Chondrocyte (in vitro differentiated cells): ENCODE measurements around the gene SLC26A8. TPM values are rescaled to one million over a fixed set of nuclear protein-coding genes. Genes with fewer than 3 reads are reported as not detected.
"Not testable (repeated sequence)": the region's sequence is repeated elsewhere in the genome, so short reads cannot be mapped to it uniquely, and the experiment has no call there.

Experiments
- DNase-seq: peaks from one replicate; pipeline ENCODE4 v3.0.0; 2021; ENCODE audit warnings: mixed read lengths, low spot score
- H3K27ac Mint-ChIP-seq: one replicate; pipeline ENCODE4 v1.8.0; 2021; ENCODE audit warnings: mild to moderate bottlenecking, moderate library complexity, mixed read lengths; ENCODE audit not compliant: unreplicated experiment
- H3K27me3 Mint-ChIP-seq: 2 replicates; pipeline ENCODE4 v1.8.0; 2021; ENCODE audit warnings: low read depth, mixed read lengths
- H3K36me3 Mint-ChIP-seq: 2 replicates; pipeline ENCODE4 v1.8.0; 2021; ENCODE audit warnings: low read depth, mixed read lengths
- H3K4me1 Mint-ChIP-seq: 2 replicates; pipeline ENCODE4 v1.8.0; 2021; ENCODE audit warnings: low read depth, mild to moderate bottlenecking, mixed read lengths
- H3K4me3 Mint-ChIP-seq: one replicate; pipeline ENCODE4 v1.8.0; 2021; ENCODE audit warnings: mild to moderate bottlenecking, moderate library complexity, mixed read lengths; ENCODE audit not compliant: unreplicated experiment
- H3K9me3 Mint-ChIP-seq: 2 replicates; pipeline ENCODE4 v1.8.0; 2021; ENCODE audit warnings: low read depth, mixed read lengths
- CTCF ChIP-seq: fragments of 200-600 bp; sonication (generic); IDR thresholded peaks from 2 replicates; pipeline ENCODE4 v1.5.0; 2021; ENCODE audit warnings: antibody characterized with exemption, mild to moderate bottlenecking, moderate library complexity
- total RNA-seq: library from RNA; stranded (reverse); gene quantifications from 3 replicates; pipeline ENCODE4 v1.2.1, GENCODE V29; 2021

Gene SLC26A8
- total RNA-seq, 1 donor from 2014 or later, result 0.15 TPM

GRCh38 chr6:36034441-36034840 lies 10.0 kb upstream of the SLC26A8 start:
- Mint-ChIP-seq H3K9me3 (no peaks in the 10 kb centered on the region), H3K27me3 (no peaks in the 10 kb centered on the region), H3K4me1 (peaks cover 71% of the 10 kb centered on the region), H3K36me3 (no peaks in the 10 kb centered on the region), H3K4me3 (no peak overlapping the region), H3K27ac (no peak overlapping the region)
- TF ChIP-seq CTCF, result no peak
- no peak for DNase-seq

GRCh38 chr6:36033935-36034334 lies 9.5 kb upstream of the SLC26A8 start:
- Mint-ChIP-seq H3K4me1 (peaks cover 71% of the 10 kb centered on the region), H3K4me3 (no peak overlapping the region), H3K27me3 (no peaks in the 10 kb centered on the region), H3K9me3 (no peaks in the 10 kb centered on the region), H3K27ac (peak overlapping the region; percentile 22), H3K36me3 (no peaks in the 10 kb centered on the region)
- no peak for TF ChIP-seq CTCF
- no peak for DNase-seq

GRCh38 chr6:36033144-36033543 lies 8.7 kb upstream of the SLC26A8 start:
- DNase-seq, H3K4me3 Mint-ChIP-seq, H3K36me3 Mint-ChIP-seq, H3K9me3 Mint-ChIP-seq, H3K27me3 Mint-ChIP-seq: not testable (repeated sequence)
- peak overlapping the region; percentile 32 for H3K27ac Mint-ChIP-seq
- H3K4me1 Mint-ChIP-seq, result peaks cover 64% of the 10 kb centered on the region

- Mint-ChIP-seq H3K27me3 (no peaks in the 10 kb centered on the region), H3K9me3 (no peaks in the 10 kb centered on the region), H3K4me1 (peaks cover 62% of the 10 kb centered on the region), H3K27ac (no peak overlapping the region), H3K36me3 (no peaks in the 10 kb centered on the region), H3K4me3 (no peak overlapping the region)
- DNase-seq, result no peak
- no peak for TF ChIP-seq CTCF
These were observed 7.8 kb upstream of the SLC26A8 start for GRCh38 chr6:36032261-36032660.

GRCh38 chr6:36029464-36029863 lies 5.0 kb upstream of the SLC26A8 start:
- Mint-ChIP-seq H3K27ac (peak overlapping the region; percentile 96), H3K36me3 (no peaks in the 10 kb centered on the region), H3K4me3 (peak overlapping the region; percentile 89), H3K9me3 (no peaks in the 10 kb centered on the region), H3K4me1 (peaks cover 61% of the 10 kb centered on the region), H3K27me3 (no peaks in the 10 kb centered on the region)
- no peak for DNase-seq
- TF ChIP-seq CTCF, result no peak

- no peak for DNase-seq
- Mint-ChIP-seq H3K4me1 (peaks cover 55% of the 10 kb centered on the region), H3K4me3 (peak overlapping the region; percentile 89)
These were observed 4.5 kb upstream of the SLC26A8 start for GRCh38 chr6:36028877-36029324.

More at GRCh38 chr6:36028877-36029324, 4.5 kb upstream of the SLC26A8 start:
- Mint-ChIP-seq H3K27me3 (peaks cover 2% of the 10 kb centered on the region), H3K36me3 (no peaks in the 10 kb centered on the region), H3K9me3 (no peaks in the 10 kb centered on the region), H3K27ac (peak overlapping the region; percentile 96)
- TF ChIP-seq CTCF, result no peak
